HepG2 (cell line): ENCODE measurements around the gene INO80. TPM values are rescaled to one million over a fixed set of nuclear protein-coding genes. Genes with fewer than 3 reads are reported as not detected.

Experiments used
- ATAC-seq: fragments of 200-7000 bp; cut with Tn5 transposase; 3 replicates; pipeline ENCODE4 v1.9.1; 2020; ENCODE audit warnings: mild to moderate bottlenecking, moderate library complexity
- BruUV-seq: library from RNA; stranded (reverse); fragments of 400-500 nt; replicated peaks from 2 replicates; lab custom pipeline; 2021; lab: Mats Ljungman, UMichigan
- CTCF ChIA-PET: fragments of 300-600 bp; formaldehyde crosslinking; extraction: SDS; loops from one replicate; lab custom pipeline; 2021; ENCODE audit warnings: low total read pairs, inconsistent platforms, low intra/inter-chr PET ratio; lab: Yijun Ruan, JAX
- POLR2A ChIA-PET: fragments of 350-600 bp; sonication (Branson Sonifier 250); formaldehyde crosslinking; loops from one replicate; lab custom pipeline; 2020; ENCODE audit warnings: antibody characterized with exemption, inconsistent platforms; lab: Yijun Ruan, JAX
- DNase-seq: peaks from one replicate; pipeline ENCODE4 v3.0.0-alpha.2; 2015; ENCODE audit warnings: low spot score
- FAIRE-seq: peaks from 3 replicates; lab custom pipeline; 2011; peaks lifted over from hg19 to GRCh38; lab: Jason Lieb, UNC
- H2AFZ ChIP-seq: one replicate; pipeline ENCODE4 v1.6.1; 2011; ENCODE audit warnings: low read length, inconsistent platforms
- H3K27ac ChIP-seq: fragments of 300-600 bp; 3 replicates; pipeline ENCODE4 v1.8.0; 2011; ENCODE audit warnings: mixed run types, mild to moderate bottlenecking, mixed read lengths, low read length, inconsistent platforms; ENCODE audit not compliant: insufficient read depth; ENCODE audit errors: extremely low read length
- H3K27me3 ChIP-seq, 2 experiments: fragments of 200-600 bp in 1 of 2; 2 replicates in 1 of 2; 3 replicates in 1 of 2; pipeline versions ENCODE4 v1.6.0 to v1.8.0; 2011; ENCODE audit warnings: low read length in 2 of 2, mild to moderate bottlenecking in 2 of 2, moderate library complexity in 2 of 2, inconsistent platforms in 1 of 2; ENCODE audit not compliant: insufficient read depth in 2 of 2, control insufficient read depth in 1 of 2
- H3K36me3 ChIP-seq, 2 experiments: fragments of 200-600 bp in 1 of 2; replicated peaks in 1 of 2; 2 replicates in 1 of 2; 3 replicates in 1 of 2; pipeline versions ENCODE4 v1.5.1 to v1.8.0; 2011; ENCODE audit warnings: low read length in 2 of 2, inconsistent platforms in 1 of 2; ENCODE audit not compliant: insufficient read depth in 2 of 2, control insufficient read depth in 1 of 2
- H3K4me1 ChIP-seq: 2 replicates; pipeline ENCODE4 v1.5.1; 2012; ENCODE audit warnings: low read length, inconsistent platforms; ENCODE audit not compliant: insufficient read depth
- H3K4me2 ChIP-seq: 2 replicates; pipeline ENCODE4 v1.6.0; 2011; ENCODE audit warnings: low read depth, low read length, inconsistent platforms
- H3K4me3 ChIP-seq, 3 experiments: fragments of 200-600 bp in 1 of 3; sonication (generic), shearing (Covaris generic) in 1 of 3; replicated peaks in 1 of 3; 2 replicates each; pipeline ENCODE4 v1.5.1; 2011 to 2016; ENCODE audit warnings: low read length in 3 of 3, inconsistent platforms in 2 of 3, low read depth in 2 of 3, mild to moderate bottlenecking in 2 of 3, control low read depth in 1 of 3, mixed read lengths in 1 of 3; ENCODE audit not compliant: insufficient read depth in 1 of 3
- H3K79me2 ChIP-seq: one replicate; pipeline ENCODE4 v1.6.1; 2011; ENCODE audit warnings: low read length, inconsistent platforms; ENCODE audit not compliant: insufficient read depth
- H3K9ac ChIP-seq: 2 replicates; pipeline ENCODE4 v1.6.0; 2011; ENCODE audit warnings: mild to moderate bottlenecking, low read depth, low read length, inconsistent platforms; ENCODE audit not compliant: insufficient read depth
- H3K9me3 ChIP-seq: 2 replicates; pipeline ENCODE4 v1.5.1; 2012; ENCODE audit warnings: mild to moderate bottlenecking, low read length
- H4K20me1 ChIP-seq: 2 replicates; pipeline ENCODE4 v1.6.0; 2011; ENCODE audit warnings: inconsistent platforms, mild to moderate bottlenecking, low read length, moderate library complexity; ENCODE audit not compliant: insufficient read depth
- ATF3 ChIP-seq: sonication (generic); formaldehyde crosslinking; IDR thresholded peaks from 2 replicates; pipeline ENCODE4 v1.4.0; 2020; ENCODE audit warnings: missing genetic modification reagents
- BHLHE40 ChIP-seq: IDR thresholded peaks from 2 replicates; pipeline ENCODE4 v1.6.1; 2011; ENCODE audit warnings: low read length, improper control_type of control experiment
- MED8 ChIP-seq: sonication (generic); formaldehyde crosslinking; IDR thresholded peaks from 2 replicates; pipeline ENCODE4 v1.8.1; 2023; ENCODE audit warnings: mild to moderate bottlenecking, missing genetic modification reagents; ENCODE audit not compliant: insufficient replicate concordance
- MTF1 ChIP-seq: sonication (generic); formaldehyde crosslinking; IDR thresholded peaks from 2 replicates; pipeline ENCODE4 v1.5.0; 2020; ENCODE audit warnings: missing genetic modification reagents
- SATB2 ChIP-seq: sonication (generic); formaldehyde crosslinking; IDR thresholded peaks from 2 replicates; pipeline ENCODE4 v1.5.0; 2020; ENCODE audit warnings: missing genetic modification reagents
- TFE3 ChIP-seq: IDR thresholded peaks from 2 replicates; pipeline ENCODE4 v1.6.1; 2016
- ZBTB44 ChIP-seq: sonication (generic); formaldehyde crosslinking; IDR thresholded peaks from 2 replicates; pipeline ENCODE4 v1.4.0; 2020; ENCODE audit warnings: missing genetic modification reagents
- ZFP90 ChIP-seq: sonication (generic); formaldehyde crosslinking; IDR thresholded peaks from 2 replicates; pipeline ENCODE4 v1.8.0; 2022; ENCODE audit warnings: missing genetic modification reagents, mild to moderate bottlenecking, inconsistent platforms, borderline replicate concordance
- ZKSCAN8 ChIP-seq: IDR thresholded peaks from 2 replicates; pipeline ENCODE4 v1.6.1; 2016; ENCODE audit warnings: borderline replicate concordance, missing genetic modification reagents, missing compliant biosample characterization
- ZMAT3 ChIP-seq: sonication (generic); formaldehyde crosslinking; conservative IDR thresholded peaks from 2 replicates; pipeline ENCODE4 v1.7.0; 2021; ENCODE audit warnings: missing genetic modification reagents
- ZNF121 ChIP-seq: sonication (generic); formaldehyde crosslinking; IDR thresholded peaks from 2 replicates; pipeline ENCODE4 v1.5.0; 2020; ENCODE audit warnings: mild to moderate bottlenecking, missing genetic modification reagents
- ZNF274 ChIP-seq: sonication (generic); formaldehyde crosslinking; IDR thresholded peaks from 2 replicates; pipeline ENCODE4 v1.5.1; 2020; ENCODE audit warnings: mild to moderate bottlenecking, missing genetic modification reagents
- ZNF337 ChIP-seq: sonication (generic); formaldehyde crosslinking; IDR thresholded peaks from 2 replicates; pipeline ENCODE4 v1.5.1; 2020; ENCODE audit warnings: missing genetic modification reagents, low read depth, mild to moderate bottlenecking, borderline replicate concordance
- ZNF512B ChIP-seq: sonication (generic); formaldehyde crosslinking; IDR thresholded peaks from 2 replicates; pipeline ENCODE4 v1.5.1; 2020; ENCODE audit warnings: missing genetic modification reagents, mild to moderate bottlenecking, borderline replicate concordance
- ZNF549 ChIP-seq: sonication (generic); formaldehyde crosslinking; IDR thresholded peaks from 2 replicates; pipeline ENCODE4 v1.5.0; 2020; ENCODE audit warnings: missing genetic modification reagents
- ZNF768 ChIP-seq: sonication (generic); formaldehyde crosslinking; IDR thresholded peaks from 2 replicates; pipeline ENCODE4 v1.4.0; 2020; ENCODE audit warnings: missing genetic modification reagents
- WGBS: methylation state at CpG from one replicate; pipeline ENCODE4 v1.1.6; 2017; ENCODE audit warnings: low lambda C conversion rate; 5-methylcytosine and 5-hydroxymethylcytosine counted together
- in situ Hi-C: cut with HindIII; loops from 2 replicates; pipeline ENCODE4 v1.10.0; 2017; ENCODE audit warnings: low pct_unique_long_range_greater_than_20kb; ENCODE audit not compliant: extremely low pct_ligation_motif_present
- intact Hi-C: fragments of 100-400 bp; cut with micrococcal nuclease; formaldehyde crosslinking; loops from one replicate; pipeline ENCODE4 v1.10.0; 2022; ENCODE audit not compliant: unreplicated experiment
- polyA plus RNA-seq, 8 experiments: library from polyadenylated mRNA; depleted of rRNA in 3 of 8; stranded (reverse) in 7 of 8; unstranded in 1 of 8; fragments of >200 nt; fragmentation: Illumina TruSeq in 4 of 8; extraction: Trizol in 4 of 8; gene quantifications; 2 replicates each; pipeline versions ENCODE4 v1.2.1 to v1.2.3, GENCODE V29; 2011 to 2016; ENCODE audit warnings: low read depth in 4 of 8, missing spikeins in 1 of 8, mixed read lengths in 1 of 8; ENCODE audit not compliant: insufficient read depth in 1 of 8
- total RNA-seq, 5 experiments: library from RNA; depleted of rRNA; stranded (reverse); fragments of >200 nt; fragmentation: Illumina TruSeq; extraction: Trizol; gene quantifications; 2 replicates each; pipeline ENCODE4 v1.2.3, GENCODE V29; 2016; ENCODE audit warnings: low read depth in 1 of 5

INO80 gene
- total and polyA plus RNA-seq, 2 of the 13 experiments (the other 11 are each of a cell fraction or from before 2014, with no cell fraction given) = 3.6 to 14.8 TPM

GRCh38 chr15:41025393-41025792, 90.7 kb downstream of the INO80 start (continued):
- TF ChIP-seq MED8 (CRISPR knock-in tag) (no peak), ZNF768 (CRISPR knock-in tag) (no peak), ZBTB44 (CRISPR knock-in tag) (no peak)
- TF ChIP-seq, all 625 proteins: peak for 0

GRCh38 chr15:41024885-41025284, 91.2 kb downstream of the INO80 start:
- POLR2A ChIA-PET = no interaction called here
- H4K20me1 ChIP-seq = no peaks in the 10 kb centered on the region
- ATAC-seq (no peak), FAIRE-seq (no peak), DNase-seq (no peak)
- no peak overlapping the region for H3K4me2 ChIP-seq
- in situ Hi-C loops = loop anchor here (5.0 kb wide), 1 partner anchor 118 kb away; no protein-coding TSS in a partner anchor
- H3K9me3 ChIP-seq = no peaks in the 10 kb centered on the region
- H3K4me3 ChIP-seq = no peak overlapping the region
- peaks cover 11 to 53% of the 10 kb centered on the region in 2 experiments for H3K36me3 ChIP-seq
- no peak overlapping the region for H3K9ac ChIP-seq
- no TSS peak for BruUV-seq
- intact Hi-C loops = loop anchor here (10.0 kb wide), 1 partner anchor 160 kb away; no protein-coding TSS in a partner anchor
- 85% methylated on average over 2 of the region's 2 CpGs for WGBS
- CTCF ChIA-PET = interaction anchor here (1.2 kb wide), 1 partner anchor 121 kb away, joined by 3 read pairs; no protein-coding TSS in a partner anchor
- peaks cover 27% of the 10 kb centered on the region for H3K4me1 ChIP-seq
- no peak overlapping the region for H3K27ac ChIP-seq
- TF ChIP-seq BHLHE40 (no peak), ZNF274 (no peak), ZKSCAN8 (CRISPR knock-in tag) (no peak), ATF3 (no peak), MTF1 (CRISPR knock-in tag) (no peak), ZNF549 (CRISPR knock-in tag) (no peak), ZFP90 (CRISPR knock-in tag) (no peak), ZNF121 (CRISPR knock-in tag) (no peak), ZNF512B (no peak), ZMAT3 (CRISPR knock-in tag) (no peak), ZNF337 (no peak), TFE3 (CRISPR knock-in tag) (no peak), SATB2 (CRISPR knock-in tag) (no peak)
- no peak overlapping the region for H2AFZ ChIP-seq
- no peaks in the 10 kb centered on the region for H3K79me2 ChIP-seq
- H3K27me3 ChIP-seq = no peaks in the 10 kb centered on the region
